GM12878 (cell line): ENCODE data around the gene PODXL2. TPM values are rescaled to one million over a fixed set of nuclear protein-coding genes. Genes with fewer than 3 reads are reported as not detected.

ENCODE experiments used
- ATAC-seq: fragments of 200-7000 bp; cut with Tn5 transposase; 3 replicates; pipeline ENCODE4 v1.9.1; 2020; ENCODE audit warnings: mild to moderate bottlenecking, moderate library complexity
- BruUV-seq: library from RNA; stranded (reverse); fragments of 400-500 nt; replicated peaks from 2 replicates; lab custom pipeline; 2021; lab: Mats Ljungman, UMichigan
- CTCF ChIA-PET: fragments of 300-600 bp; sonication (Branson Sonifier 250); formaldehyde crosslinking; extraction: SDS; loops from one replicate; lab custom pipeline; 2021; ENCODE audit warnings: inconsistent platforms; lab: Yijun Ruan, JAX
- POLR2A ChIA-PET: fragments of 350-600 bp; formaldehyde crosslinking; extraction: SDS; loops from one replicate; lab custom pipeline; 2021; ENCODE audit warnings: inconsistent platforms; lab: Charles Lee
- RAD21 ChIA-PET: fragments of 300-600 bp; sonication (Branson Sonifier 250); formaldehyde crosslinking; loops from one replicate; lab custom pipeline; 2023; ENCODE audit warnings: antibody characterized with exemption; ENCODE audit not compliant: unreplicated experiment; lab: Charles Lee
- SMC1A ChIA-PET: fragments of 300-600 bp; sonication (Branson Sonifier 250); formaldehyde crosslinking; loops from one replicate; lab custom pipeline; 2023; ENCODE audit not compliant: unreplicated experiment, uncharacterized antibody; lab: Charles Lee
- DNase-seq: peaks from one replicate; pipeline ENCODE4 v3.0.0-alpha.2; 2011; ENCODE audit warnings: low read depth, low spot score
- FAIRE-seq: peaks from 3 replicates; lab custom pipeline; 2011; peaks lifted over from hg19 to GRCh38; lab: Jason Lieb, UNC
- H2AFZ ChIP-seq: 2 replicates; pipeline ENCODE4 v1.6.0; 2011; ENCODE audit warnings: low read depth, low read length, control low read depth; ENCODE audit not compliant: control insufficient read depth
- H3K27ac ChIP-seq: 2 replicates; pipeline ENCODE4 v1.5.1; 2011; ENCODE audit warnings: control low read depth; ENCODE audit not compliant: control insufficient read depth, insufficient read depth
- H3K27me3 ChIP-seq, 2 experiments: replicated peaks in 1 of 2; 2 replicates each; pipeline versions ENCODE4 v1.6.0 to v1.6.1; 2011; ENCODE audit warnings: low read length in 1 of 2; ENCODE audit not compliant: control insufficient read depth in 2 of 2, insufficient read depth in 2 of 2
- H3K36me3 ChIP-seq, 2 experiments: 2 replicates each; pipeline ENCODE4 v1.5.1; 2011; ENCODE audit warnings: low read length in 1 of 2; ENCODE audit not compliant: control insufficient read depth in 2 of 2, insufficient read depth in 2 of 2
- H3K4me1 ChIP-seq: 2 replicates; pipeline ENCODE4 v1.6.1; 2011; ENCODE audit warnings: mild to moderate bottlenecking, low read length, moderate library complexity, mixed read lengths; ENCODE audit not compliant: control insufficient read depth, insufficient read depth
- H3K4me2 ChIP-seq: 2 replicates; pipeline ENCODE4 v1.6.0; 2011; ENCODE audit warnings: control low read depth; ENCODE audit not compliant: control insufficient read depth, insufficient read depth
- H3K4me3 ChIP-seq: fragments of 200-600 bp; sonication (generic); 2 replicates; pipeline ENCODE4 v1.5.1; 2016
- H3K79me2 ChIP-seq: 2 replicates; pipeline ENCODE4 v1.6.0; 2011; ENCODE audit warnings: low read length; ENCODE audit not compliant: control insufficient read depth, insufficient read depth
- H3K9ac ChIP-seq: 2 replicates; pipeline ENCODE4 v1.8.0; 2011; ENCODE audit warnings: low read length, control low read depth, mixed read lengths; ENCODE audit not compliant: control insufficient read depth, insufficient read depth
- H3K9me3 ChIP-seq: replicated peaks from 3 replicates; pipeline ENCODE4 v1.5.1; 2011; ENCODE audit warnings: mild to moderate bottlenecking, low read length; ENCODE audit not compliant: control insufficient read depth, insufficient read depth
- H4K20me1 ChIP-seq: 2 replicates; pipeline ENCODE4 v1.6.0; 2011; ENCODE audit not compliant: control insufficient read depth, insufficient read depth
- CREB1 ChIP-seq: IDR thresholded peaks from 2 replicates; pipeline ENCODE4 v1.6.1; 2012; ENCODE audit warnings: low read depth, mild to moderate bottlenecking, inconsistent platforms
- CUX1 ChIP-seq: IDR thresholded peaks from 2 replicates; pipeline ENCODE4 v1.6.1; 2012; ENCODE audit warnings: improper control_type of control experiment, low read depth, low read length; ENCODE audit not compliant: insufficient replicate concordance
- KAT2A ChIP-seq: conservative IDR thresholded peaks from 2 replicates; pipeline ENCODE4 v1.6.1; 2011; ENCODE audit warnings: low read depth, low read length; ENCODE audit not compliant: control insufficient read depth
- NFIC ChIP-seq: IDR thresholded peaks from 2 replicates; pipeline ENCODE4 v1.6.1; 2012; ENCODE audit warnings: low read depth, mild to moderate bottlenecking, inconsistent platforms, low read length, moderate library complexity
- NFYA ChIP-seq: IDR thresholded peaks from 2 replicates; pipeline ENCODE4 v1.6.1; 2011; ENCODE audit warnings: low read depth, mild to moderate bottlenecking, low read length, improper control_type of control experiment, borderline replicate concordance
- PAX5 ChIP-seq: IDR thresholded peaks from 2 replicates; pipeline ENCODE4 v1.6.1; 2011; ENCODE audit warnings: low read depth, low read length, borderline replicate concordance
- PML ChIP-seq: IDR thresholded peaks from 2 replicates; pipeline ENCODE4 v1.6.1; 2012; ENCODE audit warnings: low read length, inconsistent platforms
- SIN3A ChIP-seq: IDR thresholded peaks from 2 replicates; pipeline ENCODE4 v1.6.1; 2012; ENCODE audit warnings: low read depth, low read length, improper control_type of control experiment
- SREBF1 ChIP-seq: IDR thresholded peaks from 2 replicates; pipeline ENCODE4 v1.6.1; 2012; ENCODE audit warnings: mild to moderate bottlenecking, low read length
- WGBS: methylation state at CpG from one replicate; pipeline ENCODE4 v1.1.6; 2016; ENCODE audit warnings: low lambda C conversion rate; ENCODE audit not compliant: insufficient replicate concordance, insufficient coverage; ENCODE audit errors: missing lambda C conversion rate; 5-methylcytosine and 5-hydroxymethylcytosine counted together
- in situ Hi-C: fragments of 300-500 bp; cut with MboI; formaldehyde crosslinking; loops from 9 replicates; pipeline ENCODE4 v1.14.3; 2018; ENCODE audit warnings: mixed read lengths
- intact Hi-C: fragments of 100-400 bp; cut with micrococcal nuclease; formaldehyde crosslinking; loops from one replicate; pipeline ENCODE4 v1.14.2; 2022; ENCODE audit not compliant: unreplicated experiment
- polyA plus RNA-seq, 11 experiments: library from polyadenylated mRNA; depleted of rRNA in 4 of 11; unstranded in 6 of 11; stranded (reverse) in 5 of 11; fragments of >200 nt; fragmentation: Nextera tagmentation in 4 of 11; fragmentation: Illumina TruSeq in 1 of 11; extraction: Ambion mirVana in 4 of 11; extraction: Trizol in 1 of 11; gene quantifications; 1 replicate in 1 of 11; 2 replicates in 10 of 11; pipeline versions ENCODE4 v1.2.1 to v1.2.3, GENCODE V29; 2011 to 2016; ENCODE audit warnings: inconsistent platforms in 2 of 11, missing spikeins in 2 of 11, low read depth in 1 of 11
- total RNA-seq, 4 experiments: library from RNA; depleted of rRNA in 3 of 4; stranded (reverse); fragments of >200 nt in 3 of 4; fragmentation: Illumina TruSeq in 1 of 4; extraction: Trizol in 1 of 4; gene quantifications; 2 replicates each; pipeline versions ENCODE4 v1.2.1 to v1.2.3, GENCODE V29; 2013 to 2021

PODXL2 gene
- total and polyA plus RNA-seq, 10 of the 15 experiments (the other 5 are each of a cell fraction or from before 2014, with no cell fraction given): 0.03 to 24.4 (median 13.6) TPM; not detected in 2

GRCh38 chr3:127710155-127710941 is 81.4 kb downstream of the PODXL2 start:
- H3K9me3 ChIP-seq: no peaks in the 10 kb centered on the region
- TF ChIP-seq SREBF1 (no peak), CREB1 (no peak), SIN3A (no peak), NFYA (no peak), CUX1 (no peak), PAX5 (no peak), PML (no peak), KAT2A (no peak), NFIC (no peak)
- TF ChIP-seq, all 136 proteins: peak for 0
- ChIA-PET CTCF (no interaction called here), SMC1A (interaction anchor here (1.0 kb wide), 1 partner anchor 11 kb away, joined by 5 read pairs; no protein-coding TSS in a partner anchor), POLR2A (no interaction called here), RAD21 (no interaction called here)
- Histone ChIP-seq H3K4me3 (no peak overlapping the region), H2AFZ (no peak overlapping the region), H3K27ac (no peak overlapping the region), H3K27me3 (no peaks in the 10 kb centered on the region), H3K9ac (no peak overlapping the region), H4K20me1 (no peaks in the 10 kb centered on the region), H3K79me2 (no peaks in the 10 kb centered on the region), H3K4me1 (no peaks in the 10 kb centered on the region), H3K36me3 (peaks cover 22 to 54% of the 10 kb centered on the region in 2 experiments; a peak in 3 of 4 replicates), H3K4me2 (no peak overlapping the region)
- ATAC-seq: no peak
- no peak for DNase-seq
- 92% methylated on average over 18 of the region's 18 CpGs for WGBS
- no peak for FAIRE-seq
- no TSS peak for BruUV-seq
- intact Hi-C loops (no loop called here), in situ Hi-C loops (no loop called here)
